Esophagus squamous epithelium (tissue), 4 donors: ENCODE measurements around the gene PLXDC1.
"Not testable (repeated sequence)": the region's sequence is repeated elsewhere in the genome, so short reads cannot be mapped to it uniquely, and the experiment has no call there.

ENCODE experiments used
- CTCF ChIP-seq, 6 experiments: fragments of 450-650 bp in 4 of 6; fragments of 200-600 bp in 2 of 6; sonication (generic) in 2 of 6; IDR thresholded peaks; one replicate each; pipeline ENCODE4 v1.5.1; 2016 to 2019; ENCODE audit warnings: antibody characterized with exemption in 6 of 6, mild to moderate bottlenecking in 4 of 6, moderate library complexity in 4 of 6
- POLR2A ChIP-seq, 4 donors: fragments of 450-650 bp; IDR thresholded peaks; one replicate each; pipeline ENCODE4 v1.6.1; 2017; ENCODE audit warnings: antibody characterized with exemption in 4 of 4, mild to moderate bottlenecking in 4 of 4, moderate library complexity in 3 of 4

GRCh38 chr17:39052423-39052822 lies 99.0 kb downstream of the PLXDC1 start:
- not testable (repeated sequence) for TF ChIP-seq CTCF, POLR2A (IDR thresholded peaks at IDR 0.05)
